Astrocyte of the cerebellum (primary cell): ENCODE data around the gene FGB.

Experiments
- DNase-seq: peaks from one replicate; pipeline ENCODE4 v3.0.0-alpha.2; 2011; ENCODE audit warnings: low read depth
- H3K4me3 ChIP-seq: 2 replicates; pipeline ENCODE4 v1.5.1; 2011; ENCODE audit warnings: mild to moderate bottlenecking, low read depth, low read length, moderate library complexity
- in situ Hi-C: cut with HindIII; loops from 2 replicates; pipeline ENCODE4 v1.10.0; 2017; ENCODE audit warnings: low sequenced_read_pairs
- TF ChIP-seq, protein P1 (sequence below): IDR thresholded peaks from 2 replicates; pipeline ENCODE4 v1.5.1; 2012; ENCODE audit warnings: low read length, low read depth, moderate library complexity, mild to moderate bottlenecking; ENCODE audit errors: missing control alignments

The FGB gene

DNA sequence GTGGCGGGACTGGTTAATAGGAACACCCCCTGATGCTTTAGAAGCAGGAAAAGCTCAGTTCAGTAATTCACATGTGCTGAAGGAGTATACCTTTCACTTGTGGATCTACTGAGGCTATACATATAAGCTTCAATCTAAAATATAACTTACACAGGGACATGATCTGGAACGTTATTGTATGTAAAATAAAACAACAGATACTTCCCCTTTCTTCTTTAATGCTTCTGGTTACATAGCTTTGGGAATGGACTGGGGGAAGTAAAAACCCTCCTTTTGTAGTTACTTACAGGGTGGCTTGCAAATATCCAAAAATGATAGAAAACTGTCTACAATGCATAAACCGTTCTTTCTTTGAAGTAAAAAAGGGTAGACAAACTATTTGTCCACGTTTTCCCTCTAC, 47.8 kb downstream of the FGB start:
- no peak overlapping the region for H3K4me3 ChIP-seq
- no peak for DNase-seq
- TF ChIP-seq, protein P1, sequence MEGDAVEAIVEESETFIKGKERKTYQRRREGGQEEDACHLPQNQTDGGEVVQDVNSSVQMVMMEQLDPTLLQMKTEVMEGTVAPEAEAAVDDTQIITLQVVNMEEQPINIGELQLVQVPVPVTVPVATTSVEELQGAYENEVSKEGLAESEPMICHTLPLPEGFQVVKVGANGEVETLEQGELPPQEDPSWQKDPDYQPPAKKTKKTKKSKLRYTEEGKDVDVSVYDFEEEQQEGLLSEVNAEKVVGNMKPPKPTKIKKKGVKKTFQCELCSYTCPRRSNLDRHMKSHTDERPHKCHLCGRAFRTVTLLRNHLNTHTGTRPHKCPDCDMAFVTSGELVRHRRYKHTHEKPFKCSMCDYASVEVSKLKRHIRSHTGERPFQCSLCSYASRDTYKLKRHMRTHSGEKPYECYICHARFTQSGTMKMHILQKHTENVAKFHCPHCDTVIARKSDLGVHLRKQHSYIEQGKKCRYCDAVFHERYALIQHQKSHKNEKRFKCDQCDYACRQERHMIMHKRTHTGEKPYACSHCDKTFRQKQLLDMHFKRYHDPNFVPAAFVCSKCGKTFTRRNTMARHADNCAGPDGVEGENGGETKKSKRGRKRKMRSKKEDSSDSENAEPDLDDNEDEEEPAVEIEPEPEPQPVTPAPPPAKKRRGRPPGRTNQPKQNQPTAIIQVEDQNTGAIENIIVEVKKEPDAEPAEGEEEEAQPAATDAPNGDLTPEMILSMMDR = no peak
- in situ Hi-C loops = no loop called here

DNA sequence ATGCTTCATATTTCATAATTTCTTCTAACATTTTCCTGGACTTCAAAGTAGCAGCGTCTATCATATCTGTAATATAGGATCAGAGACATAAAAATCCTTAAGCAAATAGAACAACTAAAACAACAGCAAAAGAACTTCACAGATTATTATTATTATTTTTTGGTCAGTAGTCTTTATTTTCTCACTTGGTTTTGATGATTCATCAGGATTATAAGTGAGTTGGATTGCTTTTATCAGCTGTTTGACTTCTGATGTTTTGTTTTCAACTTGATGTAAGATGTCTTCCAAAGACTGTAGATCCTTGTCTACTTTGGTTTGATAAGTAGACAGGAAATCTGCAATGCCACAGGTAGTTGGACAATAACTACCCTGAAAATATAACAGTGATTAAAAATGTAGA, 49.0 kb downstream of the FGB start:
- no peak overlapping the region for H3K4me3 ChIP-seq
- no peak for DNase-seq
- in situ Hi-C loops = no loop called here
- TF ChIP-seq, protein P1 = no peak

DNA sequence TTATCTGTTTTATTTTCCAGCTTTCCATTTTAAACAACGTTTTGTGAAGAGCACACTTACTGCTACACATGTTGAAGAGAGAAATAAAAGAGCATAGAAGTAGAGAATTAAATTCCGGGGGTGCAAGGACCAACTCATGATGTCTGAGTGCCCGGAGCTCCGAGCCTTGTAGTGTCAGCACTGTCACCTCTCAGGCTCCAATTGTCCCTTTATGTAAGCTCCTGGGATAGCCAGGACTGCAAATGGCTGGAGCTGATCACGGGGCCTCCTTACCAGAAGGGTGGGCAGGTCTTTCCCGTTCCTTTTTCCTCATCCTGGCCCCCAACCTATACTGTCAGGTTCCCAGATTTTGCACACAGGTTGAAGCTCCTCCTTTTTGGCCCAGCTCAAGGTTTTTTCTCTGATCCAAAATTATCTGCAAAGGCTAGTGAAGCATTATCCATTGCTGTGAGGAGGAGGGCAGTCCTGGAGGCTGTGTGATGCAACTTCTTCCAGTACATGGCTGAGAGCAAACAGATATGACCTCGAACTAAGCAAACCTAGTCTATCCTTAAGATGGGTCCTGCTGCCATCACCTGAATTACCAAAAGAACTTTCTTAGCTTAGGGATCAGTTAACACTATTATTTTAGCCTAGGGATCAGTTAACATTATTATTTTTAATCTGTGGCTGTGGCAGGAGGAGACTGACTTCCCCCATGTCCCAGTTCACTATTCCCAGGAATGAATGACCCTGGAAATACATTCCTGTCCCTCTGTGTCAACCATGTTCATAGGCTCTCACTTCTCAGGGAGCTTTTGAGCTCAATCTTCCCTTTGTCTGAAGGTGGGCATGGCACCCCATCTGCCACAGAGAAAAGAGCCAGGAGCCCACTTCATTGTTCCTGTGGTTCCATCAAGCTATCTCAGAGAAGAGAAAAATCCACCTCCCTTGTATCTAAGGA, 49.9 kb downstream of the FGB start, which contains the start of gene FGG:
FGG (minus strand) TSS at position 185 of the 943 bp plus-strand sequence; CDS start at position 138, 47 bp downstream.
- TF ChIP-seq, protein P1 = no peak
- DNase-seq = no peak
- in situ Hi-C loops = no loop called here
- no peak within 1 kb of the TSS for H3K4me3 ChIP-seq

DNA sequence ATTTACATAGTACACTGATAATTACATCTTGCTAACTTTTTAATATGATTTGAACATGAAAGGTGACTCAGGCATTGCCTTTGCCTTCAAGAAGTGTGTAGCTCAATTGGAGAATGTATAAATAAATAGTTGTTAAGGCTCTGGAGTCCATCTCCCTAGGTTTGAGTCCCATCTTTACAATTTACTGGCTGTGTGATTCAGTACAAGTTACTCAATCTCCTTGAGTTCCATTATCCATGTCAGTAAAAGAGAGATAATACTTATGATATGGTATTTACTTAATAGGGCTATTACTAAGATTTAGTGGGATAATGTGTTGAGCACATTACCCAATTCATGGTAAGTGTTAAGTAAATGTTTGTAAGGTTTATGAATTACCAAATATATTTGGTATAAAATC, 51.5 kb downstream of the FGB start:
- in situ Hi-C loops = no loop called here
- DNase-seq = no peak
- TF ChIP-seq, protein P1 = no peak
- no peak overlapping the region for H3K4me3 ChIP-seq

DNA sequence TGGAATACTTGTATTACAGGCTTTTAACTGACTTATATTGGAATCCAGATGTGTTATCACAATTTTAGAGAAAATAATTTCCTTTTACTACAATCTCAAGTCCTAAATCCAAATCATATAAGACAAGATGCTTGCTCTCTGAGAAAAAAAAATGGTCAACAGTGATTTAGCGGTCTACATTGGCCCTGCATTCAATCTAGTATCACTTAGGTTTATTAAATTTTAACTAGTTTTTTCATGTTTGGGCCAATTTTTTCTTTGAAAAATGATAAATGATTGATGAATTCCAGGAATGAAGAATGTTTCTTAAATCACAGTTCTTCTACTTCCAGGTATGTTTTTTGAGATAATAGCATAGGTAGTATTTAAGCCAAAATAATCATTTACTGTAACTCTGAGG, 52.4 kb downstream of the FGB start:
- TF ChIP-seq, protein P1 = no peak
- in situ Hi-C loops = no loop called here
- no peak for DNase-seq
- no peak overlapping the region for H3K4me3 ChIP-seq

DNA sequence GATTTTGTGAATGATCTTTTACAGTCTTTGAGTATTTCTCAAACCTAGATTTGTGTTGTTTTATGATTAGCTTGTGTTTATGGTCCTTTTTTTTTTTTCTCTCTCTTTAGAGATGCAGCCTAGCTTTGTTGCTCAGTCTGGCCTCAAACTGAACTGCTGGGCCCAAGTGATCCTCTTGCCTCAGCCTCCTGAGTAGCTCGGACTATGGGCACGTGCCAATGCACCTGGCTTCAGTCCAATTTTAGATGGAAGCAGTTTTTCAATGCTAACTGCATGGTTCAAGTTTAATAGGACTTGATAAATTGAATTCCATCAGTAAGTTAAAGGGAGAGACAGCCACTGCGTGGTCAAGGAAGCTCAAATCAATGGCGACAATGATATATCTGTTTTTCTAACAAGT, 53.5 kb downstream of the FGB start:
- H3K4me3 ChIP-seq = no peak overlapping the region
- in situ Hi-C loops = no loop called here
- TF ChIP-seq, protein P1 = no peak
- no peak for DNase-seq
